HG02885 (cell line): ENCODE data around the gene DMAC2.
"Not testable (repeated sequence)": the region's sequence is repeated elsewhere in the genome, so short reads cannot be mapped to it uniquely, and the experiment has no call there.

Experiments used
- ATAC-seq: cut with Tn5 transposase; IDR thresholded peaks from one replicate; pipeline ENCODE4 v1.9.1; 2021; ENCODE audit warnings: mild to moderate bottlenecking; ENCODE audit not compliant: unreplicated experiment, poor library complexity

The DMAC2 gene

DNA sequence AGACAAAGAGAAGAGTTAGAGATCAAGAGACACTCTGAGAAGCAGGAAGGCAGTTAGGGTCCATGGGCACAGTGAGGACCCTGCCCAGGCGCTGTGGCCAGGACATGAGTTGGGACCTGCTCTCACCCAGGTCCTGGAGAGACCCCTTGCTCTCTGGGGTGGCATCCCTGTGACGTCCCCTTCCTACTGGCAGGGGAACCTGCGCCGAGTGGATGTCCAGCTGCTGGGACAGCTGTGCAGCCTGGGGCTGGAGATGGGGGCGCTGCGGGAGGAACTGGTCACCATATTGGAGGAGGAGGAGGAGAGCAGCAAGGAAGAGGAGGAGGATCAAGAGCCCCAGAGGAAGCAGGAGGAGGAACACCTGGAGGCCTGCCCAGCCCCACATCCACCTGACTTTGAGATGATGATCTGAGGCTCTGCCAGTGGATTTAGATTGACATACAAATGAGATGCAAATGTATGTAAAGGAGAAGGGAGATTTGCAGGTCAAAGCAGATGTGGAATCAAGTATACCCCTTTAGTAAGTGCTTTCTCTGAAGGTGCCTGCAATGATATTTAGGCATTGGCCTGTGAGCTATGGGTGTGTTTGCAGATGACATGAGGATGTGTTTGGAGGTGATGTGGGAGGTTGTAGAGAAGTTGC is 4.2 kb upstream of the DMAC2 start:
- ATAC-seq, result no peak

DNA sequence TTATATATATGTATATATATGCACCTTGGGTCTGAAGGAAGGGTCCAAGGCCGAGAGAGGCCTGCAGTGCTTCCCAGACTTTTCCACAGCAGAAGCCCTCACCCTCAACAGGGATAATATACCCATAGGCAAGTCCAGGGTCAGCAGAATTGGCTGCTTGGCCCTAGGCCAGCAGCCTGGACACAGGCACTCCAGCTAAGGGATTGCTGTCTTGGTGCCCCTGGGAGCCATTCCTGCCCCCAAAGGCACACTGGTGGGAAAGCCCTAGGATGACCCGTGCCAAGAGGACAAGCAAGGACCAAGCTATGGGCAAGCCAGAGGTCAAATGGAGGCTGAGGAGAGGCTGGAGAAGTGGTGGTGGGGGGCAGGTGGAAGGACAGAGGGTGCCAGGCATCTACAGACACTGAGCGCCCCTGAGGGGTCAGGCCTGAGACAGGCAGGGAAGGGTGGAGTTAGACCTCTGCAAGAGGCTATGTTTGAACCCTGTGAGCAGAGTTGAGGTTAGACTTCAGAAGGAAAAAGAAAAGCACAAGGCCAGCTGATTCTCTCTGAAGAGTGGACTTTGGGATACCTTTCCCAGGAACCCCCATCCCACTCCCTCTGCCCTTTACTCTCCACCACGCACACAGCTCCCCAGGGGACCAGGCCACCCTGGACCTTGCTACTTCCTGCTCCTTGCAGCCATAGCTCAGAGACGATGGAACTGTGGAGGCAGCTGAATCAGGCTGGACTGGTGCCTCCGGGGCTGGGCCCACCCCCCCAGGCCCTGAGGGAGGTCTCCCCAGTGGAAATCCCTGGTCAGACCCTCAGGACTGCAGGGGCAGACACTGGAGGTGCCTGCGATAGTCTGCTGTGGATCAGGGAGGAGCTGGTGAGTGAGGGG is 3.0 kb upstream of the DMAC2 start, which contains the start of gene ERICH4:
Gene ERICH4 (plus strand): TSS at position 684 of the 883 bp plus-strand sequence. CDS start 14 bp downstream, at position 698.
- ATAC-seq, result no peak

GRCh38 chr19:41441321-41441945 is 1.7 kb upstream of the DMAC2 start:
- no peak for ATAC-seq

DNA sequence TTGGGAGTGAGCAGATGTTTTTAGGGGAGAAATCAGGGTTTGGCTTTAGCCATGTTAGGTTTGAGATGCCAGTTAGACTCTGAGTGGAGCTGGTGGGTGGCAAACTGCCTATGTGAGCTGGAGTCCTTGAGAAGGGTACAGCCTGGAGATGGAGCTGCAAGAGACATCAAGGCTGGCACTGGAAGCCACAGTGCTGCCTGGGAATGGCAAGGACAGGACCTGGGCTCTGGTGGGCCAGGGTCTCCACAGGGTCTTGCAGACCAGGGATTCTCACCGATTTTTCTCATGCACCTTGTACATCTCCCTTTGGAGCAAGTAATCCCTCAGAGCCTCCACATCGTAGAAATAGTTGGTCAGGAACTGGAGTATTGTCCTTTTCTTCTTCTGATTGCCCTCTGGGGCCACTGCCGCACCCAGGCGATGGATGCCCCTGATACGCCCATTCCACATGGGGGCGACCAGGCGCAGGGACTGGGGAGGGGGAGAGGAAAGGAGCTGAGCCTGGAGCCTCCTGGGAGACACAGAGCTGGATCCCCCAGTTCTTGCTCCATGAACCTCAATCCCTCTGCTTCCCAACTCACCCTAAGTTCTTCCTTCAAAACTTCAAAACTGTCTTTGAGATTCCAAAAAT is 1.7 kb downstream of the DMAC2 start:
- no peak for ATAC-seq

DNA sequence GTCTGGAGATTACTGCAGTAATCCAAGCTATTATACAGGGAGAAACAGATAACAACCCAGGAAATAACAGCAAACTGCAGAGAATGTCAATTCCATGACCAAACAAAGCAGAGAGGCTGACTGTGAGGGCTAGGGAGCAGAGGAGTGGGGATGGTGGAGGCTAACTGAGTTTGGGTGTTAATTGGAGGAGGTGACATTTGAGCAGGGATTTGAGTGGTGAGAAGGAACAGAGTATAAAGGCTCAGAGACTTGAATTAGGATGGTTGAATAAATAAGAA is 3.1 kb downstream of the DMAC2 start:
- no peak for ATAC-seq

DNA sequence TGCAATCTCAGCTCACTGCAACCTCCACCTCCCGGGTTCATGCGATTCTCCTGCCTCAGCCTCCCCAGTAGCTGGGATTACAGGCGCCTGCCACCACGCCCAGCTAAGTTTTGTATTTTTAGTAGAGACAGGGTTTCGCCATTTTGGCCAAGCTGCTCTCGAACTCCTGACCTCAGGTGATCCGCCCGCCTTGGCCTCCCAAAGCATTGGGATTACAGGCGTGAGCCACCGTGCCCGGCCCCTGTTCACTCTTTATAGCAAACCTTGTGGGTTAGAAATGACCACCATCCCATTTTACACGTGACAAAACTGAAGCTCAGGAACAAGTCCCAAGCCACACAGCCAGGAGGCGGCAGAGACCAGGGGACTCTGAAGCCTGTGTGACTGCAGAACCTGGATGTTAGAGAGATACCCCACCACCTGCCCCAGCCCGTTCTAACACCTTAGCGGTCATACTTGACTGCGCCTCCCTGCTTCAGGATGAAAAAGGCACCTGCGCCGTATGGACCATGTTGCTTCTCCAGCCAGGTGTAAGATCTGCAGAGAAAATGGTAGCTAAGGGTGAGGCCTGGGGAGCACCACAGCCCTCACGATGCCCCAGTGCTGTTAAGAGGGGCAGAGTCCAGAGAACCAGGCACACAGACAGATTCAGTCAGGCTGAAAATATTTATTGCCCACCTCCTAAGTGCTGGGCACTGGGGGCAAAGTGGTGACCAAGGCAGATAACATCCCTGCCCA is 3.6 kb downstream of the DMAC2 start:
- no peak for ATAC-seq

GRCh38 chr19:41435376-41435775 is 4.3 kb downstream of the DMAC2 start:
- not testable (repeated sequence) for ATAC-seq

GRCh38 chr19:41434450-41434849 is 5.3 kb downstream of the DMAC2 start:
- no peak for ATAC-seq

DNA sequence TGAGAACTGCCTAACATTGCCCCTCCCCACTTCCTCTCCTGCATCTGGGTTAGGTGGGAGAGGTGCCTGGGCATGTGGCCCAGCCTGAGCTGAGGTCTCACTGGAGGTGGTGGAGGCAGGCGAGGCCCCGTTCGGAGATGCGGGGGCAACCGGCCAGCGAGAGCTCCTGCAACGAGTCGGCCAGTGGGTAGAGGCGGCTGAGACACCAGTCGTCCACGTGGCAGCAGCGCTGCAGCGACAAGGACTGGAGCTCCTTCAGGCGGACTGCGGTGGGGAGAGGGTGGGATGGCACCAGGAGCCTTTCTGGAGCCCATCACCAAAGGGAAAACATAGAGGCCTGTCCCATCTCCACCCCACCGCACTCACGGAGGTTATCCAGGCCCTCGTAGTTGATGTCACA is 6.5 kb downstream of the DMAC2 start:
- ATAC-seq, result no peak

GRCh38 chr19:41431426-41432386 is 8.0 kb downstream of the DMAC2 start:
- no peak for ATAC-seq

DNA sequence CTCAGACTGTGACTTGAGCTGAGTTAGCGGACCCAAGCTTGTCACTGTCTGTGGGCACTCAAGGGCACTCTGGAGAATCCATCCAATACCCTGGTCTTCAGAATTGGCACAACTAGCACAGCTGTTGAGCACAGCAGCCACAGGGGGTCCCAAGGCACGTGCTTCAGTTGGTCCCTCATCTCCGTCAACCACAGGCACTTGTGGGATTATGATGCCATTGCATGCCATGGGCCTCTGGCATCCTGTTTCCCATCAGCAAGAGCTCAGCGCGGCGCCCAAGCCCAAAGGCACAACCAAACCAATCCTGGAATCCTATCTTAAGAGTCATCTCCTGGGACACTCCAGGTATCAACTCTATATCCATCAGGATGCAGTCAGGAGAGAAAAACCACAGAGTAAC is 8.8 kb downstream of the DMAC2 start:
- no peak for ATAC-seq

DNA sequence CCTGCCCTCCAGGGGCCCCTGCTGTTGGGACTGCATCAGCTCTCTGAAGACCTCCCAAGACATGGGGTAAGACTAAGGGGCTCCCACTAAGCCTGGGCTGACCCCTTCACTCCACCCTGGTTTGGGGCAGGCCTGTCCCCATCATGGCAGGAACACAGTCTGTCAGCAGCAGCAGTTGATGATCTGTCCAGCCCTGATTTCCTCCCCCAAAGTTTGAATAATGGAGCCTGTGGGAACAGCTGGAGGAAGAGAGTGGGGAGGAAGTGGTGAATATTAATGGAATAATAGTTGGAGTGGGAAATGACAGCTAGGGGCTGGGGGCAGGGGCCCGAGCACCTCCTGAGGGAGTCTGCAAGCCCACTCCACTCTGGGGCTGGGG is 11.2 kb downstream of the DMAC2 start:
- ATAC-seq, result no peak

DNA sequence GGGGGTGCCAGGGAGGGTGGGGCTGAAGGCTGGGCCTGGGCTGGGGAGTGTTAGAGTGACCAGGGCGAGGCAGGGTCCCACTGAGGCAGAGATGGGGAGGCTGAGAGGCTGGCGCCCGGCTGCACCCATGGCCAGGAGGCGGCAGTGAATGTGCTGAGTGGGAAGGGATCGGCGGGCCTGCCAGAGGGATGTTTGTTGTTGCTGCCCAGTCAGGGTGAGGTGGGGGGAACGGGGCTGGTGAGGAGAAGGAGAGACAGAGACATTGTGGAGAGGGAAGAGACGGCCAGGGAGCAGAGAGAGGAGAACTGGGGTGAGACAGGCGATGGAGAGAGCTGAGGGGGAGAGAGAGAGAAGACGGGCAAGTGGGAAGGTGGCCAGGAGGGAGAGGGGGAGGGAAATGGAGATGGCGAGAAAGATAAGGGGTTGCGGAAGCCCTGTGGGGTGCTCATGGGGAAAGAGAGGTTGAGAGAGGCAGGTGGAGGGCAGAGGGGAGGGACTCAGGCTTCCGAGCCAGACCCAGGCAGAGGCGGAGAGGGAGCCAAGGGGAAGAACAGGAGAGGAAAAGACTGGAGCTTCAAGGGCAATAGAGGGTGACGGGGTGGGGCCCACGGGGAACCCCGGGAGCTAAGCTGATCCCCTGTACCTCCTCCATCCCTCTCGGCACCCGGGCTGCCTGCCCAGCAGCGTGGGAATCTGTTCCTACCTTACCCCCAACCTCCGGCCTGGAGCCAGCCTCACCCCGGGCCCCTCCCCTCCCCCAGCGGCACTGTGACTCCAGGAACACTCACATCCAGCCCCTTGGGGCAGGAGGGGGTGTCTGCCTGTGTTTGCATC is 11.8 kb downstream of the DMAC2 start:
- no peak for ATAC-seq

DNA sequence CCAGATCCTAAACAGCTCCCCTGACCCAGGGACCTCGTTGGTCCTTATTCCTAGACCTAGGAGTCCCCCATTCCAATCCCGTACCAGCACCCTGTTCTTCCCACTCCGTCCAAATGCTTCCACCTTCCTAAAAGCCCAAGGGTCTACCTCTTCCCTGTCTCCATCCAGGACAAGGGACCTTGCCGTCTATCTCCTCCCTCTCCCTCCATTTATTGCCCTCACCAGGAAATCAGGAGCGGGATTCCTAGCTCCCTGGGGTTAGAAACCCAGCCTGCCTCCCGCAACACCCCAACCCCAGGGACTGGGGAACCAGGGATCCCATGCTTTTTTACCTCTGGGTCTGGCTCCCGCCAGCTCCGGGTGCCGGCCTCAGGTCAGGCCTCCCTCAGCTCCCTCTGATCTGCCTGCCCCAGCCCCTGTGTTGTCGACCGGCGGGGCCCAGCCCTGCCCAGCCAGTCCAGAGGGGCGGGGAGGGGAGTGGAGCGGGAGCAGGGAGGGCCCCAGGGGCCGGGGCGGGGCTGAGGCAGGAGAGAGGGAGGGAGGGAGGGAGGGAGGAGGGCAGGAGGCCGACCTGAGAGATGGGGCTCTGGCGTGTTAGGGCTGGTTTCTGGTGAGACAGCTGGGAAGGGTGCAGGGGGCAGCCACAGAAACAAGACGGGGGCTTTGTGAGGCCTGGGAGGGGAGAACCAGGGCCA is 12.6 kb downstream of the DMAC2 start, which contains the start of gene B3GNT8:
Gene B3GNT8 (minus strand): TSS at position 423 of the 695 bp plus-strand sequence. CDS start 596 bp downstream, outside the sequence.
- no peak for ATAC-seq

DNA sequence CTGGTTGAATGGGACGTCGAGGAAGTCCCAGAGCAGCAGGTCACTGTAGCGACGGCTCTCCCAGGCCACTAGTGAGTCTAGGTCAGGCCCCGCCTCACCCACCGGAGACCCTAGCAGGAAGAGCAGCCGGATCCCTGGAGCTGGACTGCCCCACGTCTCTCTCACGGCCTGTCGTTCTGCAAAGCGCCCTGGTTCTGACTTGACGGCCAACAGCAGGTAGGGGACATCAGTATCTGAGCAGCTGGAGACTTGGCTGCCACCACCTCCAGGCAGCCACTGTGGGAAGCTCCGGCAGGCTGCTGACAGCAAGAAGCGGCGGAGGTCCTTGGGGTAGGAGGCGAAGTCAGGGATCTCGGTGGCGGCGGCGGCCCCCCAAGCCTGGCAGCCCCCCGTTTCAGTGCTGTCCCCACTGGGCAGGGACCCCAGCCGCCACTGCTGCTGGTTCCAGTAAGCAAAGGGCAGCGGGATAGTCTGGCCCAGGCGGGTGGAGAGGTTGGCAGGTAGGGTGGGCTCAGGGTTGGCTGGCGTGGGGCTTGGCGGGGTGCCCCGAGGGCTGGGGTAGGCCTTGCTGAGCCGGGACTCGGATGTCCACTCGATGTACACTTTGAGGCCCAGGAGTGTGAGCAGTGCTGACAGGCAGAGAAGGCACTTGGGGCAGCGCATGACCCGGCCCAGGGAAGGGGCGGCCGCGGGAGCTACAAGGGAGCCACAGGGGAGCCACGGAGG is 13.4 kb downstream of the DMAC2 start:
- ATAC-seq, result no peak

- ATAC-seq, result no peak
Measured at GRCh38 chr19:41425174-41426115, 14.3 kb downstream of the DMAC2 start.
